Astrocyte (in vitro differentiated cells and primary cell): ENCODE results near the gene PPP2R5B. TPM values are rescaled to one million over a fixed set of nuclear protein-coding genes. Genes with fewer than 3 reads are reported as not detected.

Experiments used
- DNase-seq: peaks from one replicate; pipeline ENCODE4 v3.0.0-alpha.2; 2010; ENCODE audit warnings: low read depth
- FAIRE-seq: peaks from 2 replicates; lab custom pipeline; 2011; peaks lifted over from hg19 to GRCh38; lab: Jason Lieb, UNC
- H2AFZ ChIP-seq: 2 replicates; pipeline ENCODE4 v1.6.0; 2012; ENCODE audit warnings: low read depth, low read length, inconsistent platforms
- H3K27ac ChIP-seq: 2 replicates; pipeline ENCODE4 v1.5.1; 2011; ENCODE audit warnings: low read depth, low read length, inconsistent platforms
- H3K27me3 ChIP-seq: 2 replicates; pipeline ENCODE4 v1.6.0; 2011; ENCODE audit warnings: low read length, inconsistent platforms; ENCODE audit not compliant: insufficient read depth
- H3K36me3 ChIP-seq: 2 replicates; pipeline ENCODE4 v1.5.1; 2011; ENCODE audit warnings: low read length, inconsistent platforms; ENCODE audit not compliant: insufficient read depth
- H3K4me1 ChIP-seq: 2 replicates; pipeline ENCODE4 v1.5.1; 2011; ENCODE audit warnings: low read length, inconsistent platforms; ENCODE audit not compliant: insufficient read depth
- H3K4me2 ChIP-seq: 2 replicates; pipeline ENCODE4 v1.6.0; 2012; ENCODE audit warnings: low read length, inconsistent platforms
- H3K4me3 ChIP-seq: 2 replicates; pipeline ENCODE4 v1.5.1; 2011; ENCODE audit warnings: low read depth, mild to moderate bottlenecking, low read length, inconsistent platforms; ENCODE audit not compliant: insufficient read depth
- H3K79me2 ChIP-seq: 2 replicates; pipeline ENCODE4 v1.6.0; 2012; ENCODE audit warnings: mild to moderate bottlenecking, low read length, inconsistent platforms; ENCODE audit not compliant: insufficient read depth
- H3K9ac ChIP-seq: 2 replicates; pipeline ENCODE4 v1.6.0; 2012; ENCODE audit warnings: mild to moderate bottlenecking, low read length, inconsistent platforms
- H3K9me3 ChIP-seq: 2 replicates; pipeline ENCODE4 v1.5.1; 2012; ENCODE audit warnings: low read depth, mild to moderate bottlenecking, low read length, inconsistent platforms; ENCODE audit not compliant: insufficient read depth
- H4K20me1 ChIP-seq: 2 replicates; pipeline ENCODE4 v1.6.0; 2012; ENCODE audit warnings: low read length, inconsistent platforms; ENCODE audit not compliant: insufficient read depth
- H3K27ac Mint-ChIP-seq: one replicate; pipeline ENCODE4 v1.8.0; 2021; ENCODE audit warnings: mild to moderate bottlenecking, mixed read lengths; ENCODE audit not compliant: unreplicated experiment
- H3K27me3 Mint-ChIP-seq: one replicate; pipeline ENCODE4 v1.8.0; 2021; ENCODE audit warnings: low read depth, mixed read lengths; ENCODE audit not compliant: unreplicated experiment
- H3K36me3 Mint-ChIP-seq: one replicate; pipeline ENCODE4 v1.8.0; 2021; ENCODE audit warnings: low read depth, mixed read lengths; ENCODE audit not compliant: unreplicated experiment
- H3K4me1 Mint-ChIP-seq: one replicate; pipeline ENCODE4 v1.8.0; 2021; ENCODE audit warnings: low read depth, mixed read lengths; ENCODE audit not compliant: unreplicated experiment
- H3K4me3 Mint-ChIP-seq: one replicate; pipeline ENCODE4 v1.8.0; 2021; ENCODE audit warnings: mild to moderate bottlenecking, moderate library complexity, mixed read lengths; ENCODE audit not compliant: unreplicated experiment
- H3K9me3 Mint-ChIP-seq: one replicate; pipeline ENCODE4 v1.8.0; 2021; ENCODE audit warnings: mild to moderate bottlenecking, mixed read lengths; ENCODE audit not compliant: unreplicated experiment
- EZH2 ChIP-seq: IDR thresholded peaks from 2 replicates; pipeline ENCODE4 v1.6.1; 2012; ENCODE audit warnings: mild to moderate bottlenecking, low read length, inconsistent platforms; ENCODE audit not compliant: insufficient read depth
- total RNA-seq: library from RNA; stranded (reverse); gene quantifications from 2 replicates; pipeline ENCODE4 v1.2.1, GENCODE V29; 2021
- TF ChIP-seq, protein P1 (sequence below): IDR thresholded peaks from 2 replicates; pipeline ENCODE4 v1.5.1; 2011; ENCODE audit warnings: low read depth, mild to moderate bottlenecking, inconsistent platforms, low read length, moderate library complexity; ENCODE audit not compliant: insufficient read depth

Gene PPP2R5B
- total RNA-seq, 1 donor from 2014 or later: 24.1 TPM

DNA sequence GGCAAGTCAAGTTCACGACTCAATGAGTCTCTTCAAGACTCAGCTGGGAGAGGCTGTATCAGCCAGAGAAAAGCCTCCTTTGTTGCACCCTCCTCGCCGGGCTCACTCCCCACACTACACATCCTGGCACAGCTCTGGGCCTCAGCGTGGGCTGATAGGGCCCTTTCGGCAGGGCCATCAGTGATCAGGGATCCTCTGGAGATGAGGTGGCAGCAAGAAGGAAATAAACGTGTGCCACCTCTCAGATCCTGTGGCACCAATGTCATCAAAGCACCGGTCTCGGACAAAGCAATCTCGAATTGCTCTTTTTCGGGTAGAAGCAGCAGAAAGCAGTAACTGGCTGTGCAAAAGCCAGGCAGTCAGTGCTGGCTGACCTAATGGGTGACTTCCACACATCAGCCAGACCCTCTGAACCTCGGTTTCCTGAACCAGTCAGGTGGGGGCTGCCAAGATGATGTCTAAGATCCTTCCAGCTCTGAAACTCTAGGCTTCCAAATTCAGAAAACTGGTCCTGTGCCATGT is 48.2 kb upstream of the PPP2R5B start:
- H3K9me3 Mint-ChIP-seq: no peaks in the 10 kb centered on the region
- peak overlapping the region; percentile 89 for H3K27ac Mint-ChIP-seq
- H3K79me2 ChIP-seq: peaks cover 63% of the 10 kb centered on the region
- H3K4me1 Mint-ChIP-seq: peaks cover 28% of the 10 kb centered on the region
- TF ChIP-seq EZH2: no peak
- TF ChIP-seq, protein P1, sequence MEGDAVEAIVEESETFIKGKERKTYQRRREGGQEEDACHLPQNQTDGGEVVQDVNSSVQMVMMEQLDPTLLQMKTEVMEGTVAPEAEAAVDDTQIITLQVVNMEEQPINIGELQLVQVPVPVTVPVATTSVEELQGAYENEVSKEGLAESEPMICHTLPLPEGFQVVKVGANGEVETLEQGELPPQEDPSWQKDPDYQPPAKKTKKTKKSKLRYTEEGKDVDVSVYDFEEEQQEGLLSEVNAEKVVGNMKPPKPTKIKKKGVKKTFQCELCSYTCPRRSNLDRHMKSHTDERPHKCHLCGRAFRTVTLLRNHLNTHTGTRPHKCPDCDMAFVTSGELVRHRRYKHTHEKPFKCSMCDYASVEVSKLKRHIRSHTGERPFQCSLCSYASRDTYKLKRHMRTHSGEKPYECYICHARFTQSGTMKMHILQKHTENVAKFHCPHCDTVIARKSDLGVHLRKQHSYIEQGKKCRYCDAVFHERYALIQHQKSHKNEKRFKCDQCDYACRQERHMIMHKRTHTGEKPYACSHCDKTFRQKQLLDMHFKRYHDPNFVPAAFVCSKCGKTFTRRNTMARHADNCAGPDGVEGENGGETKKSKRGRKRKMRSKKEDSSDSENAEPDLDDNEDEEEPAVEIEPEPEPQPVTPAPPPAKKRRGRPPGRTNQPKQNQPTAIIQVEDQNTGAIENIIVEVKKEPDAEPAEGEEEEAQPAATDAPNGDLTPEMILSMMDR: no peak
- peak overlapping the region; percentile 69 for H3K27ac ChIP-seq
- no peaks in the 10 kb centered on the region for H3K9me3 ChIP-seq
- H3K36me3 ChIP-seq: peaks cover 15% of the 10 kb centered on the region
- H3K27me3 ChIP-seq: no peaks in the 10 kb centered on the region
- H3K36me3 Mint-ChIP-seq: peaks cover 25% of the 10 kb centered on the region
- H4K20me1 ChIP-seq: peaks cover 64% of the 10 kb centered on the region
- H3K4me3 ChIP-seq: peak overlapping the region; percentile 96
- FAIRE-seq (no peak), DNase-seq (no peak)
- H3K4me1 ChIP-seq: peaks cover 36% of the 10 kb centered on the region
- H2AFZ ChIP-seq: no peak overlapping the region
- peak overlapping the region; percentile 98 for H3K4me3 Mint-ChIP-seq
- H3K9ac ChIP-seq: peak overlapping the region; percentile 92
- H3K4me2 ChIP-seq: peak overlapping the region; percentile 98
- H3K27me3 Mint-ChIP-seq: no peaks in the 10 kb centered on the region

DNA sequence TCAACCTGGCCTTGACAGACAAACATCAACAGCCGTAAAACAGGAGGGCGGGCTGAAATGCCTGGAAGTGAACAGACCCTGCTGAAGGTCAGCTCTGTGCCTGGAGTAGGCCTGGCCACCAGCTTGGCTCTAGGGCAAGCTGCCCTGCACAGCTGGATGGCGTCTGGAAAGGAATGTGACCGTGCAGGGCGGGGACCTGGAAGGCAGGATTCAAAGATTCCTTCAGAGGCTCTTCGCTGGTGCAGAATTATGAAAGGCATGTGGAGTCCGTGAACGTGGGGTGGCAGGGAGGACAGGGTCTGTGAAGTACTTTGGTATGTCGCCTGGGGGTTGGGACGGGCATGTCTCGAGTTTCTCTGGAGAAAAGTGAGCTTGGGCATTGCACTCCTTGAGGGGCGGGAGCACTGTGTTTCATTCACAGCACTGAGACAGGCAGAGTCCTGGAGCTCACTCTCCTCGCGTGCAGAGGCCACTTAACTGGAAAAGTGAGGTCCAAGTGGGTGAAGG is 47.6 kb upstream of the PPP2R5B start:
- Histone ChIP-seq H3K9me3 (no peaks in the 10 kb centered on the region), H4K20me1 (peaks cover 58% of the 10 kb centered on the region), H3K4me3 (peak overlapping the region; percentile 96), H3K27me3 (no peaks in the 10 kb centered on the region), H3K27ac (peak overlapping the region; percentile 69), H3K36me3 (peaks cover 10% of the 10 kb centered on the region), H3K4me1 (peaks cover 30% of the 10 kb centered on the region), H3K9ac (peak overlapping the region; percentile 92), H2AFZ (no peak overlapping the region), H3K4me2 (peak overlapping the region; percentile 98), H3K79me2 (peaks cover 57% of the 10 kb centered on the region)
- no peak for DNase-seq
- Mint-ChIP-seq H3K27ac (peak overlapping the region; percentile 89), H3K36me3 (peaks cover 25% of the 10 kb centered on the region), H3K27me3 (no peaks in the 10 kb centered on the region), H3K4me3 (peak overlapping the region; percentile 98), H3K4me1 (peaks cover 27% of the 10 kb centered on the region), H3K9me3 (no peaks in the 10 kb centered on the region)
- TF ChIP-seq, protein P1: no peak
- TF ChIP-seq EZH2: no peak
- FAIRE-seq: no peak
